ENCODE measurements around the gene EXTL2.

The EXTL2 gene

DNA sequence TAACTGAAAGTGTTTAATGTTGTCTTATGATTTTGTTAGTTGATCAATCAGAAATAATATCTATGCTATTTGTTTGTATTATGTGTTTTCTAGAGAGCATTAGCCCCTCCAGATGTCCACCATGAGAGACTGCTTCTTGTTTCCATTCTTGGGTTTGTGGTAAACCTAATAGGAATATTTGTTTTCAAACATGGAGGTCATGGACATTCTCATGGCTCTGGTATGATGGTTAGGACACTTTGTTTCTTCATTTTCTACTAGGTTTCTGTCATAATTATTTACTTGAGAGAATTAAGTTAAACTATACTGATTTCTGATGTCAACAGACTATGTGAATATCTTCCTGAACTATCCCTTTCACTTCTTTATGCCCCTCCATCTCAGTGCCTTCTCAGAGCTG, 17.4 kb upstream of the EXTL2 start:
- Histone ChIP-seq H3K79me1 (ENCODE audit: low read depth, low read length) (no peaks in the 10 kb centered on the region), H2BK12ac (ENCODE audit: low read length) (no peak overlapping the region), H3K14ac (ENCODE audit: low read length) (no peak overlapping the region), H4K8ac (ENCODE audit: low read depth, low read length) (no peak overlapping the region), H3K4ac (ENCODE audit: low read length) (no peak overlapping the region), H3K27ac (replicated peaks; ENCODE audit: low read length) (no peak overlapping the region), H2BK5ac (ENCODE audit: low read length) (no peak overlapping the region), H3K9me3 (replicated peaks in 1 of 2; ENCODE audit: control insufficient read depth in 2 of 2, insufficient read depth in 1 of 2, low read depth in 1 of 2, low read length in 2 of 2) (no peaks in the 10 kb centered on the region), H2BK15ac (ENCODE audit: low read length) (no peak overlapping the region), H3K18ac (ENCODE audit: low read length) (no peak overlapping the region), H2AK5ac (ENCODE audit: low read depth, low read length) (no peak overlapping the region), H3K36me3 (replicated peaks in 1 of 2; ENCODE audit: control insufficient read depth in 2 of 2, insufficient read depth in 2 of 2, low read length in 2 of 2) (peaks cover 6 to 99% of the 10 kb centered on the region in 2 donors), H4K91ac (ENCODE audit: low read depth, low read length, poor library complexity) (no peak overlapping the region), H3K4me3 (ENCODE audit: low read length in 2 of 2) (no peak overlapping the region), H3K27me3 (ENCODE audit: control insufficient read depth in 3 of 3, insufficient read depth in 3 of 3, low read depth in 1 of 3, low read length in 3 of 3) (no peaks in the 10 kb centered on the region), H2BK120ac (ENCODE audit: low read depth, low read length) (no peak overlapping the region), H3K4me1 (ENCODE audit: control insufficient read depth in 2 of 2, insufficient read depth in 1 of 2, low read depth in 1 of 2, low read length in 2 of 2) (no peaks in the 10 kb centered on the region), H2AFZ (ENCODE audit: low read length) (no peak overlapping the region), H3K23ac (ENCODE audit: low read depth, low read length, poor library complexity) (no peak overlapping the region), H3K4me2 (ENCODE audit: insufficient read depth, low read length, poor library complexity, severe bottlenecking) (no peak overlapping the region), H3K9ac (ENCODE audit: low read depth, low read length, poor library complexity) (no peak overlapping the region)
- DNase-seq (ENCODE audit: low spot score): no peak

DNA sequence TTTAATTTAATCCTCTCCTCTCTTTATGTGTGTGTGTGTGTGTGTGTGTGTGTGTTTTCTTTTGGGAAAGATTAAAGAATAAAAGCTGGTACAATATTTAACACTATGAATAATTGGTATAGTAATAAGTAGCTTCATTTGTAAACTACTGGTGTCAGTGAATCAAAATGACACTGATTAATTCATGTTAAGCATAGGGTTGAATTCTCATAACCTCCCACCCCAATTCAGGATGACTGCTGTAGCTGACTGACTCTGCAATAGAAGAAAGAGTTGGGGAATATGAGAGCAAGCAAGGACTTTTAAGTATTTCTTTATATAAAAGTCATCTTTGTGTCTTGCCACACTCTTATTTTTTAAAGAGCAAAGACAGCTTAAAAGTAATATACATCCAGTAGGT, 14.4 kb upstream of the EXTL2 start:
- Histone ChIP-seq H3K4me1 (ENCODE audit: control insufficient read depth in 2 of 2, insufficient read depth in 1 of 2, low read depth in 1 of 2, low read length in 2 of 2) (peaks cover 0 to 4% of the 10 kb centered on the region in 2 donors), H4K8ac (ENCODE audit: low read depth, low read length) (no peak overlapping the region), H2BK120ac (ENCODE audit: low read depth, low read length) (no peak overlapping the region), H3K79me1 (ENCODE audit: low read depth, low read length) (peaks cover 5% of the 10 kb centered on the region), H4K91ac (ENCODE audit: low read depth, low read length, poor library complexity) (no peak overlapping the region), H3K23ac (ENCODE audit: low read depth, low read length, poor library complexity) (no peak overlapping the region), H3K36me3 (replicated peaks in 1 of 2; ENCODE audit: control insufficient read depth in 2 of 2, insufficient read depth in 2 of 2, low read length in 2 of 2) (peaks cover 11 to 100% of the 10 kb centered on the region in 2 donors), H3K14ac (ENCODE audit: low read length) (no peak overlapping the region), H2BK15ac (ENCODE audit: low read length) (no peak overlapping the region), H2AK5ac (ENCODE audit: low read depth, low read length) (no peak overlapping the region), H2BK12ac (ENCODE audit: low read length) (no peak overlapping the region), H3K27me3 (ENCODE audit: control insufficient read depth in 3 of 3, insufficient read depth in 3 of 3, low read depth in 1 of 3, low read length in 3 of 3) (no peaks in the 10 kb centered on the region), H3K4me2 (ENCODE audit: insufficient read depth, low read length, poor library complexity, severe bottlenecking) (no peak overlapping the region), H3K18ac (ENCODE audit: low read length) (no peak overlapping the region), H2BK5ac (ENCODE audit: low read length) (no peak overlapping the region), H2AFZ (ENCODE audit: low read length) (no peak overlapping the region), H3K4me3 (ENCODE audit: low read length in 2 of 2) (no peak overlapping the region), H3K9me3 (replicated peaks in 1 of 2; ENCODE audit: control insufficient read depth in 2 of 2, insufficient read depth in 1 of 2, low read depth in 1 of 2, low read length in 2 of 2) (peaks cover 3 to 23% of the 10 kb centered on the region in 2 donors), H3K9ac (ENCODE audit: low read depth, low read length, poor library complexity) (no peak overlapping the region), H3K27ac (replicated peaks; ENCODE audit: low read length) (no peak overlapping the region), H3K4ac (ENCODE audit: low read length) (no peak overlapping the region)
- DNase-seq (ENCODE audit: low spot score): no peak

DNA sequence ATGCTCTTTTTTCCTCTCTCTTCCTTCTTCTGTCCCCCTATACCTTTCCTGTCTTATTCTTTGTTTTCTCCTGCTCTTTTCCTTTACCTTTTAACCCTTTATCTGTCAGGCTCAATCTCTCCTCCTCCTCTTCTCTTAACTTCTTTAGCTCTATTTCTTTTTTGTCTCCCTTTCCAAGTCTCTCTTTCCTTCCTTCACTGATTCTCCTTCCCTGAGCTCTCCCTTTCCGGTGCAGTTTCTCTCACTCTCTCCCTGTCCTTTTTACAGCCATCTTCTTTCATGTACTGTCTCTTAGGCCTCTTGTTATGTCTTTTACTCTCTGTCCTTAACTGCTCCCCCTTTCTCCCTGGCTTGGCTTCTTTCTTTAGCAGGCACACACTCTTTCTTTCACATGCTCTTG, 13.2 kb upstream of the EXTL2 start:
- no peak overlapping the region for H4K8ac ChIP-seq (ENCODE audit: low read depth, low read length)
- WGBS, 2 donors (ENCODE audit: extremely low coverage in 2 of 2, insufficient read length in 2 of 2, insufficient replicate concordance in 1 of 2): no CpG with 5 or more reads among the region's 1 CpG
- H3K4ac ChIP-seq (ENCODE audit: low read length): no peak overlapping the region
- H3K4me2 ChIP-seq (ENCODE audit: insufficient read depth, low read length, poor library complexity, severe bottlenecking): no peak overlapping the region
- H3K9me3 ChIP-seq (replicated peaks in 1 of 2; ENCODE audit: control insufficient read depth in 2 of 2, insufficient read depth in 1 of 2, low read depth in 1 of 2, low read length in 2 of 2): peaks cover 3 to 23% of the 10 kb centered on the region in 2 donors
- H4K91ac ChIP-seq (ENCODE audit: low read depth, low read length, poor library complexity): no peak overlapping the region
- H3K9ac ChIP-seq (ENCODE audit: low read depth, low read length, poor library complexity): no peak overlapping the region
- H2AFZ ChIP-seq (ENCODE audit: low read length): no peak overlapping the region
- H3K14ac ChIP-seq (ENCODE audit: low read length): no peak overlapping the region
- no peak overlapping the region for H2BK15ac ChIP-seq (ENCODE audit: low read length)
- H3K4me3 ChIP-seq (ENCODE audit: low read length in 2 of 2): no peak overlapping the region
- no peak overlapping the region for H3K27ac ChIP-seq (replicated peaks; ENCODE audit: low read length)
- H2AK5ac ChIP-seq (ENCODE audit: low read depth, low read length): no peak overlapping the region
- no peak overlapping the region for H2BK5ac ChIP-seq (ENCODE audit: low read length)
- H3K27me3 ChIP-seq (ENCODE audit: control insufficient read depth in 3 of 3, insufficient read depth in 3 of 3, low read depth in 1 of 3, low read length in 3 of 3): no peaks in the 10 kb centered on the region
- H3K36me3 ChIP-seq (replicated peaks in 1 of 2; ENCODE audit: control insufficient read depth in 2 of 2, insufficient read depth in 2 of 2, low read length in 2 of 2): peaks cover 9 to 100% of the 10 kb centered on the region in 2 donors
- no peak overlapping the region for H3K18ac ChIP-seq (ENCODE audit: low read length)
- H3K79me1 ChIP-seq (ENCODE audit: low read depth, low read length): peaks cover 5% of the 10 kb centered on the region
- H3K23ac ChIP-seq (ENCODE audit: low read depth, low read length, poor library complexity): no peak overlapping the region
- H3K4me1 ChIP-seq (ENCODE audit: control insufficient read depth in 2 of 2, insufficient read depth in 1 of 2, low read depth in 1 of 2, low read length in 2 of 2): peaks cover 0 to 4% of the 10 kb centered on the region in 2 donors
- no peak overlapping the region for H2BK12ac ChIP-seq (ENCODE audit: low read length)
- no peak for DNase-seq (ENCODE audit: low spot score)
- no peak overlapping the region for H2BK120ac ChIP-seq (ENCODE audit: low read depth, low read length)

DNA sequence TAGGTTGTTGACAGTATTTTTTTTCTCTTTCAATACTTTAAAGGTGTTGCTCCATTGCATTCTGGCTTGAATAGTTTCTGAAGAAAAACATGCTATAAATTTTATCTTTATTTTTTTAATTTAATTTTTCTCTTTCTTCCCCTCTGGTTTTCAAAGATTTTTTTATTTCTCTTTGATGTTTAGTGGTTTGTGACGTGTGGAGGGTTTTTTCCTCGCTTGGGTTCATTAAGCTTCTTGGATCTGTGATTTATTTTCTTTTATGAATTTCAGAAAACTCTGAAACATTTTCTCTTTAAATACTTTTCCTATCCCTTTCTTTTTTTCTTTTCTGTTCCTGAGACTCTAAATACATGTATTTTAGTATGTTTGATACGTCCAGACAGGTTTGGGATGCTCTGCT, 10.5 kb upstream of the EXTL2 start:
- no peak overlapping the region for H3K4me3 ChIP-seq (ENCODE audit: low read length in 2 of 2)
- H3K9me3 ChIP-seq (replicated peaks in 1 of 2; ENCODE audit: control insufficient read depth in 2 of 2, insufficient read depth in 1 of 2, low read depth in 1 of 2, low read length in 2 of 2): peaks cover 3 to 23% of the 10 kb centered on the region in 2 donors
- no peak overlapping the region for H3K4ac ChIP-seq (ENCODE audit: low read length)
- no peak overlapping the region for H2AK5ac ChIP-seq (ENCODE audit: low read depth, low read length)
- H3K36me3 ChIP-seq (replicated peaks in 1 of 2; ENCODE audit: control insufficient read depth in 2 of 2, insufficient read depth in 2 of 2, low read length in 2 of 2): peaks cover 6 to 100% of the 10 kb centered on the region in 2 donors
- H2BK120ac ChIP-seq (ENCODE audit: low read depth, low read length): no peak overlapping the region
- no peaks in the 10 kb centered on the region for H3K27me3 ChIP-seq (ENCODE audit: control insufficient read depth in 3 of 3, insufficient read depth in 3 of 3, low read depth in 1 of 3, low read length in 3 of 3)
- no peak overlapping the region for H2AFZ ChIP-seq (ENCODE audit: low read length)
- WGBS, 2 donors (ENCODE audit: extremely low coverage in 2 of 2, insufficient read length in 2 of 2, insufficient replicate concordance in 1 of 2): no CpG with 5 or more reads among the region's 3 CpGs
- peaks cover 5% of the 10 kb centered on the region for H3K79me1 ChIP-seq (ENCODE audit: low read depth, low read length)
- H3K4me1 ChIP-seq (ENCODE audit: control insufficient read depth in 2 of 2, insufficient read depth in 1 of 2, low read depth in 1 of 2, low read length in 2 of 2): peaks cover 0 to 4% of the 10 kb centered on the region in 2 donors
- no peak overlapping the region for H3K23ac ChIP-seq (ENCODE audit: low read depth, low read length, poor library complexity)
- no peak overlapping the region for H2BK12ac ChIP-seq (ENCODE audit: low read length)
- no peak overlapping the region for H4K8ac ChIP-seq (ENCODE audit: low read depth, low read length)
- H3K4me2 ChIP-seq (ENCODE audit: insufficient read depth, low read length, poor library complexity, severe bottlenecking): no peak overlapping the region
- H3K9ac ChIP-seq (ENCODE audit: low read depth, low read length, poor library complexity): no peak overlapping the region
- H4K91ac ChIP-seq (ENCODE audit: low read depth, low read length, poor library complexity): no peak overlapping the region
- no peak overlapping the region for H3K18ac ChIP-seq (ENCODE audit: low read length)
- no peak overlapping the region for H2BK5ac ChIP-seq (ENCODE audit: low read length)
- no peak for DNase-seq (ENCODE audit: low spot score)
- H2BK15ac ChIP-seq (ENCODE audit: low read length): no peak overlapping the region
- no peak overlapping the region for H3K27ac ChIP-seq (replicated peaks; ENCODE audit: low read length)
- H3K14ac ChIP-seq (ENCODE audit: low read length): no peak overlapping the region

Data from neuronal stem cell (in vitro differentiated cells).